NCI-H82 treated with DMSO at 0.1 percent for 48 hours (cell line): ENCODE data around the gene ITCH.
"Not testable (repeated sequence)": the region's sequence is repeated elsewhere in the genome, so short reads cannot be mapped to it uniquely, and the experiment has no call there.

Experiments used
- DNase-seq: peaks from one replicate; lab custom pipeline; 2025; ENCODE audit not compliant: unreplicated experiment; lab: John Stamatoyannopoulos, UW

Gene ITCH

DNA sequence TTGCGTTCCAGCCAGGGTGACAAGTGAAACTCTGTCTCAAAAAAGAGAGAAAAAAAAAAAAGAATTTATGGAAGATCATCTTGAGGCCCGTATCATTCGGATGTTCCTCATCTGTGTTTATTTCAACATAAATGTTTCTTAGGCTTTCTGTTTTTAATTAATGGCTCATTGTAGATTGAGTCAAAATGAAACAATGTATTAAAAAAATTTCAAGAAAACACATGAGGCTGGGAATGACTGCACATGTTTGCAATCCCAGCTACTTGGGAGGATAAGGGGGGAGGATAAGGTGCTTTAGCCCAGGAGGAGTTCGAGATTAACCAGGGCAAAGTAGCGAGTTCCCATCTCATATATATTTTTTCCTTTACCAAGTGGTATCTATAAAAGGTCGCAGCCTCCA lies 47.3 kb downstream of the ITCH start:
- DNase-seq, result no peak

DNA sequence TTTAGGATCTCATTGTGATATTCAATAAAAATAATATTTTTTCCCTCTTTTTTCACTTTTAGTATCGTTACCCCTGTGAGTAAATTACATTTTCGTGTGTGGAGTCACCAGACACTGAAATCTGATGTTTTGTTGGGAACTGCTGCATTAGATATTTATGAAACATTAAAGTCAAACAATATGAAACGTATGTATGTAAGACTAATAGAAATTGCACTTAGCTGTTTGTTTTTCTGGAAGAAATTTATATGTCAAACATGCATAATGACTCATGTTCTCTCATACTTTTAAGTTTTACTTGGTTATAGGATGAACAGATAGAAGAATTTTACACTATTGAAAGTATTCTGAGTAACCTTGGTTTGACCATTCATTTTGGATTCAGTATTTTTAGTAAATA lies 49.4 kb downstream of the ITCH start:
- no peak for DNase-seq

GRCh38 chr20:34414525-34414924 lies 51.5 kb downstream of the ITCH start:
- not testable (repeated sequence) for DNase-seq

GRCh38 chr20:34415079-34415478 lies 52.0 kb downstream of the ITCH start:
- DNase-seq, result no peak

- no peak for DNase-seq
Measured at GRCh38 chr20:34420146-34420545, 57.1 kb downstream of the ITCH start.

- DNase-seq, result no peak
Measured at GRCh38 chr20:34420975-34421374, 57.9 kb downstream of the ITCH start.

- DNase-seq, result no peak
Measured at GRCh38 chr20:34421766-34422466, 58.8 kb downstream of the ITCH start.

DNA sequence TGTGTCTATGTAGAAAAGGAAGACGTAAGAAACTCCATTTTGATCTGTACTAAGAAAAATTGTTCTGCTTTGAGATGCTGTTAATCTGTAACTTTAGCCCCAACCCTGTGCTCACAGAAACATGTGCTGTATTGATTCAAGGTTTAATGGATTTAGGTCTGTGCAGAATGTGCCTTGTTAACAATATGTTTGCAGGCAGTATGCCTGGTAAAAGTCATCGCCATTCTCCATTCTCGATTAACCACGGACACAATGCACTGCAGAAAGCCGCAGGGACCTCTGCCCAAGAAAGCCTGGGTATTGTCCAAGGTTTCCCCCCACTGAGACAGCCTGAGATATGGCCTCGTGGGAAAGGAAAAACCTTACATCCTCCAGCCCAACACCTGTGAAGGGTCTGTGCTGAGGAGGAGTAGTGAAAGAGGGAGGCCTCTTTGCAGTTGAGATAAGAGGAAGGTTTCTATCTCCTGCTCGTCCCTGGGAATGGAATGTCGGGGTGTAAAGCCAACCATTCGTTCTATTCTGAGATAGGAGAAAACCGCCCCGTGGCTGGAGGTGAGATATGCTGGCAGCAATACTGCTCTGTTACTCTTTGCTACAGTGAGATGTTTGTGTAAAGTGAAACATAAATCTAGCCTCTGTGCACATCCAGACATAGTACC lies 62.1 kb downstream of the ITCH start:
- not testable (repeated sequence) for DNase-seq

- no peak for DNase-seq
Measured at GRCh38 chr20:34426026-34426425, 63.0 kb downstream of the ITCH start.

DNA sequence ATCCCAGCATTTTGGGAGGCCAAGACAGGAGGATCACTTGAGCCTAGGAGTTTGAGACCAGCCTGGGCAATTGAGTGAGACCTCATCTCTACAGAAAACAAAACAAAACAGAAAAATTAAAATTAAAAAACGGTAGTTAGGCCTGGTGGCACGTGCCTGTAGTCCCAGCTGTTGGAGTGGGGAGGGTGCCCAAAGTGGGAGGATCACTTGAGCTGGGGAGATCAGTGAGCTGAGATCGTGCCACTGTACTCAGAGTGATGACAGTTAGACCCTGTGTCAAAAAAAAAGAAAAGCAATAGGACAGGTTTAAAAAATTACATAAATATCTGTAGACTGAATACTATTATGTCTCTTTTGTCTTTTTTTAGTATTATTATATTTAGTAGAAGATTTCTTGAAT lies 64.3 kb downstream of the ITCH start:
- no peak for DNase-seq

DNA sequence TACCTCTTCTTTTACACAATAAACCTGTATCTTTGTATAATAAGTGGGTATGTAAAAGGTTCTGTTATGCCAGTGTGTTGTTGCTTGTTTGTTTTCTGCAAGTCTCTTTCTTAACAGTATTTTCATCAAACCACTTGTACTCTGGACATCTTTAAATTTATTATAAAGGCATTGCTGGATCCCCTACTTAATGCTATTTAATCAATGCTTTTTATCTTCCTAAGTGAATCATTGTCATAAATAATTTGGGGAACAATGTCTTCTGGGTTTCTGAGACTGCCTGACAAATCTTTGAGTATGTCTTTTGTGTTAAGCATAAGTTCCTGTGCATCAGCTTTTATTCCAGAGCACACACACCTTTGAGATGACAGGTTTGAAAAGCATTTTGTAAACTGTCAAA lies 64.7 kb downstream of the ITCH start:
- no peak for DNase-seq

DNA sequence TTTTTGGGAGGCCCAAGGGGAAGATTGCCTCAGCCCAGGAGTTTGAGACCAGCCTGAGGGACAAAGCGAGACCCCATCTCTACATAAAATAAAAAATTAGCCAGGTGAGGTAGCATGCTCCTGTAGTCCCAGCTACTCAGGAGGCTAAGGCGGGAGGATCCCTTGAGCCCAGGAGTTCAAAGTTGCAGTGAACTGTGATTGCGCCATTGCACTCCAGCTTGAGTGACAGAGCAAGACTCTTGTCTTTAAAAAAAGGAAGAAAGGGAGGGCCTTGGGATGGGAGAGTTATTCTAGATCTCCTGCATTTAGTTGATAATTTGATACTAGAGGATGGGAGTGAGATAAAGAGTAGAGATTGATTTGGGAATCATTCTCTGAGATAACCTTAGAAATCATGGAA lies 68.1 kb downstream of the ITCH start:
- no peak for DNase-seq

DNA sequence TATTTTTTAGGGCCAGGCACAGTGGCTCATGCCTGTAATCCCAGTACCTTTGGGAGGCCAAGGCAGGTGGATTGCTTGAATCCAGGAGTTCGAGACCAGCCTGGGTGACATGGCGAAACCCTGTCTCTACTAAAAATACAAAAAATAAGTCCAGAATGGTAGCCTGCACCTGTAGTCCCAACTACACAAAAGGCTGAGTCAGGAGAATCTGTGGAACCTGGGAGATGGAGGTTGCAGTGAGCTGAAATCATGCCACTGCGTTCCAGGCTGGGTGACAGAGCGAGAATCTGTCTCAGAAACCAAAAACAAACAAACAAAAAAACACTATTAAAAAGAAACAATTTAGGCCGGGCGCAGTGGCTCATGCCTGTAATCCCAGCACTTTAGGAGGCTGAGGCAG lies 69.6 kb downstream of the ITCH start:
- DNase-seq, result not testable (repeated sequence)

GRCh38 chr20:34433391-34433790 lies 70.3 kb downstream of the ITCH start:
- DNase-seq, result no peak

DNA sequence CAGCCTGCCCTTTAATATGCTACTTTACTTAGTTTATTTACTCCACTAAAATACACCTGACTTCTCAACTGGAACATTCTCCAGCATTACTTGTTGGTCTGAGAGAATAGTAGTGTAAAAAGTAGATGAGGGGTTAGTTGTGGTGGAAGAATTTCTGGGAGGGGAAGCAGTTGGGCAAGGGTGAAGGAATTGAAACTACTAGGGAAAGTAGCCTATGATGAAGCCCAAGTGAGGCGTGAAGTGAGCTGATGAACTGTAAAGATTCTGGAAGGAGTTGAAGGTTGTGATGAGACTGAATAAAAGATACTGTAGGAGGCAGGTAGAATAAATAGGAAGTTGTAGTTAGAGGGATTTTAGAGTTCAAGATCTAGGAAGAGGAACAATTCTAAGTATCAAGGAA lies 72.5 kb downstream of the ITCH start:
- no peak for DNase-seq

DNA sequence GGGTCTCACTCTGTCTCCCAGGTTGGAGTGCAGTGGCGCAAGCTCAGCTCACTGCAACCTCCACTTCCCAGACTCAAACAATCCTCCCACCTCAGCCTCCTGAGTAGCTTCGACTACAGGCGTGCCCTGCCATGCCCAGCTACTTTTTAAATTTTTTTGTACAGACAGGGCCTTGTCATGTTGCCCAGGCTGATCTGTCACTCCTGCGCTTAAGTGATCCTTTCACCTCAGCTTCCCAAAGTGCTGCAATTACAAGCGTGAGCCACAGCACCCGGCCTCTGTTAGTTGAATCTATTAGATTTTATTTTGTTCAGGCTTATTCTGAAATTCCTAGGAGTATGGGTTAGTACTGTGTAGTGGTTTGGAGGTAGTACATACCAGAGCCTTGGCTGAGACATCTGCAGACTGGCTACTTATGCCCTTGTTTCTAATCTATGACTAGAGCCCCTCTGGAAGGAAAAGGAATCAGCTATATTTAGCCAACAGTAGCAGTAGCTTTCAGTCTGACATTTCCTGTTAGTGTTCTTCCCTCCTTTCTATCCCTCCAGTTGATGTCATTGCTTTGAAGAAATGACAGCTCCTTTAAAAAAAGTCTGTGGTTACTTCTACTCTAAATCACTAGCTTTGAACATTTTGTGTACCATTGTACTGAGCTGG lies 74.4 kb downstream of the ITCH start:
- no peak for DNase-seq

DNA sequence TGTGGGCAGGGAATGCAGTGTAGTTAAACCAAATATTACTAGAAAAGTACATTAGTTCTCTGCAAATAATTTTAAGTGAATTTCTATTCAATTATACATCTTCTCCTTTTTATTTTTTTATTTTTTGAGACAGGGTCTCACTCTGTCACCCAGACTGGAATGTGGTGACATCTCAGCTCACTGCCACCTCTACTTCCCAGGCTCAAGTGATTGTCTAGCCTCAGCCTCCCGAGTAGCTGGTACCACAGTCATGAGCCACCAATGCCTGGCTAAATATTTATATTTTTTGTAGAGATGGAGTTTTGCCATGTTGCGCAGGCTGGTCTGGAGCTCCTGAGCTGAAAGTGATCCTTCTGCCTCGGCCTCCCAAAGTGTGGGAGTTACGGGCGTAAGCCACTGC lies 76.1 kb downstream of the ITCH start:
- DNase-seq, result no peak

- DNase-seq, result not testable (repeated sequence)
Measured at GRCh38 chr20:34441423-34441822, 78.3 kb downstream of the ITCH start.

DNA sequence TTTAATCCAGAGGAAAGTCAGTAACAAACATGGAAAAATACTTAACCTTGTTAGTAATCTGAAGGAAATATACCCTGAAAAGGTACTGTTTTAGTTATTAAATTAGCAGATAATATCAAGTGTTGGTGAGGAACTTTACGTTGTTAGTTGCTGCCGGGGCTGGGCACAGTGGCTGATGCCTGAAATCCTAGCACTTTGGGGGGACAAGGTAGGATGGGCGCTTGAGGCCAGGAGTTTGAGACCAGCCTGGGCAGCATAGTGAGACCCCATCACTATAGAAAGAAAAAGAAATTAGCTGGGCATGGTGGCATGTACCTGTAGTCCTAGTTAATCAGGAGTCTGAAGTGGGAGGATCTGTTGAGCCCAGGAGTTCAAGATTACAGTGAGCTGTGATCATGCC lies 80.5 kb downstream of the ITCH start:
- DNase-seq, result no peak

- DNase-seq, result no peak
Measured at GRCh38 chr20:34445177-34446065, 82.3 kb downstream of the ITCH start.

DNA sequence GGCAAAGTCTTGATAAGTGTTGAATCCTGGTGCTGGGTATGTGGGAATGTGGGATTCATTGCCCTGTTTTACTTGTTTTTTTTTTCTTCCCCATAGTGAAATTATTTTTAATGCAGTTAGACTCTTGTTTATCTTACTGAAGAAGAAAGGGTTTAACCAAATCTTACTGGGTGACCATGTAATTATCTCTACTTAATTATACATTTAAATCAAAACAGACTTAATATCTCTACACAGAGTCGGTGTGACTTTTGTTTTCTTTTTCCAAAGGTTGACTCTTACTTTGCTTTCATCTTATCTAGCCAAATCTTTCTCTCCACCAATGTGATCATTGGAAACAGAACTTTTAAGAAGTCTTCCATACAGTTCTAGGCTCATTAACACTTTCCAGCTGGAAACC lies 85.4 kb downstream of the ITCH start:
- DNase-seq, result no peak
